Left hindlimb (tissue), 1 donor: Measurements from ENCODE around the gene HYCC2.
"Not testable (repeated sequence)": the region's sequence is repeated elsewhere in the genome, so short reads cannot be mapped to it uniquely, and the experiment has no call there.

Source experiments
- DNase-seq: peaks from one replicate; pipeline ENCODE4 v3.0.0-alpha.2; 2018

The HYCC2 gene

GRCh38 chr2:201070948-201071478 lies 458 bp downstream of the HYCC2 start:
- no peak for DNase-seq

GRCh38 chr2:201064797-201065329 lies 6.6 kb downstream of the HYCC2 start:
- DNase-seq = no peak

- not testable (repeated sequence) for DNase-seq
Measured at GRCh38 chr2:201063516-201063915, 8.0 kb downstream of the HYCC2 start.

- no peak for DNase-seq
Measured at GRCh38 chr2:201059961-201060755, 11.3 kb downstream of the HYCC2 start.

GRCh38 chr2:201058914-201059313 lies 12.6 kb downstream of the HYCC2 start:
- DNase-seq = no peak

- no peak for DNase-seq
Measured at GRCh38 chr2:201057715-201058248, 13.7 kb downstream of the HYCC2 start.

- no peak for DNase-seq
Measured at GRCh38 chr2:201057087-201057521, 14.4 kb downstream of the HYCC2 start.

- DNase-seq = no peak
Measured at GRCh38 chr2:201049455-201049854, 22.0 kb downstream of the HYCC2 start.

GRCh38 chr2:201046881-201047280 lies 24.6 kb downstream of the HYCC2 start:
- DNase-seq = no peak

- not testable (repeated sequence) for DNase-seq
Measured at GRCh38 chr2:201043050-201043449, 28.4 kb downstream of the HYCC2 start.

GRCh38 chr2:201042451-201042850 lies 29.0 kb downstream of the HYCC2 start:
- not testable (repeated sequence) for DNase-seq

- no peak for DNase-seq
Measured at GRCh38 chr2:201040867-201041628, 30.4 kb downstream of the HYCC2 start.

GRCh38 chr2:201038855-201039254 lies 32.6 kb downstream of the HYCC2 start:
- DNase-seq = no peak

GRCh38 chr2:201038361-201038760 lies 33.1 kb downstream of the HYCC2 start:
- DNase-seq = not testable (repeated sequence)

- DNase-seq = not testable (repeated sequence)
Measured at GRCh38 chr2:201034355-201034754, 37.1 kb downstream of the HYCC2 start.

- DNase-seq = no peak
Measured at GRCh38 chr2:201024518-201024917, 47.0 kb downstream of the HYCC2 start.

- DNase-seq = no peak
Measured at GRCh38 chr2:201021914-201022313, 49.6 kb downstream of the HYCC2 start.
